ENCODE results near the gene PACSIN2. TPM values are rescaled to one million over a fixed set of nuclear protein-coding genes. Genes with fewer than 3 reads are reported as not detected.
"Not testable (repeated sequence)": the region's sequence is repeated elsewhere in the genome, so short reads cannot be mapped to it uniquely, and the experiment has no call there.

PACSIN2 gene
- total RNA-seq, 6 experiments from 2014 or later = 21.4 to 67.0 (median 47.1) TPM

GRCh38 chr22:43031617-43032016 lies 16.7 kb upstream of the PACSIN2 start:
- Histone ChIP-seq H3K9me3 (no peaks in the 10 kb centered on the region), H3K4me3 (no peak overlapping the region), H3K4me1 (no peaks in the 10 kb centered on the region), H3K27ac (no peak overlapping the region), H3K36me3 (no peaks in the 10 kb centered on the region), H3K27me3 (no peaks in the 10 kb centered on the region)
- DNase-seq (no peak), ATAC-seq (no peak)
- intact Hi-C loops (cut with DNase I) = loop anchor here in 1 of 2 donors (10.0 kb wide), 1 partner anchor 167 kb away; no protein-coding TSS in a partner anchor
- WGBS (ENCODE audit: insufficient coverage, low coverage, low lambda C conversion rate, missing lambda C conversion rate) = 40% methylated on average over 1 of the region's 3 CpGs
- no peak for TF ChIP-seq CTCF (IDR thresholded peaks at IDR 0.05)
- TF ChIP-seq POLR2A (IDR thresholded peaks at IDR 0.05) = no peak

- DNase-seq (peak in 1 of 3 donors; percentile 62), ATAC-seq (peak; percentile 42 to 62 (median 55))
- no peaks in the 10 kb centered on the region for H3K27me3 ChIP-seq
- H3K36me3 ChIP-seq = no peaks in the 10 kb centered on the region
- H3K4me1 ChIP-seq = peaks cover 0 to 22% (median 2%) of the 10 kb centered on the region in 4 donors
- no peak overlapping the region for H3K4me3 ChIP-seq
- H3K9me3 ChIP-seq = no peaks in the 10 kb centered on the region
- WGBS (ENCODE audit: insufficient coverage, low coverage, low lambda C conversion rate, missing lambda C conversion rate) = 40% methylated on average over 5 of the region's 6 CpGs
- intact Hi-C loops (cut with DNase I) = no loop called here
- peak in 1 of 4 donors; percentile 5 for TF ChIP-seq CTCF (IDR thresholded peaks at IDR 0.05)
- TF ChIP-seq POLR2A (IDR thresholded peaks at IDR 0.05) = no peak
- peak overlapping the region in 2 of 3 donors; percentile 8 to 76 for H3K27ac ChIP-seq
These were observed 3.7 kb upstream of the PACSIN2 start for GRCh38 chr22:43018615-43019014.

GRCh38 chr22:43017525-43018460 lies 2.8 kb upstream of the PACSIN2 start:
- intact Hi-C loops (cut with DNase I) = no loop called here
- H3K27me3 ChIP-seq = no peaks in the 10 kb centered on the region
- TF ChIP-seq CTCF (IDR thresholded peaks at IDR 0.05) = no peak
- TF ChIP-seq POLR2A (IDR thresholded peaks at IDR 0.05) = no peak
- DNase-seq (no peak), ATAC-seq (no peak)
- H3K27ac ChIP-seq = peak overlapping the region in 2 of 3 donors; percentile 8 to 76
- H3K36me3 ChIP-seq = no peaks in the 10 kb centered on the region
- 38% methylated on average over 8 of the region's 10 CpGs for WGBS (ENCODE audit: insufficient coverage, low coverage, low lambda C conversion rate, missing lambda C conversion rate)
- no peaks in the 10 kb centered on the region for H3K9me3 ChIP-seq
- H3K4me1 ChIP-seq = peaks cover 0 to 26% (median 3%) of the 10 kb centered on the region in 4 donors
- no peak overlapping the region for H3K4me3 ChIP-seq

GRCh38 chr22:43016150-43016549 lies 1.2 kb upstream of the PACSIN2 start:
- H3K4me3 ChIP-seq; intact Hi-C loops (cut with DNase I); DNase-seq; H3K9me3 ChIP-seq; H3K36me3 ChIP-seq; ATAC-seq; H3K27me3 ChIP-seq; H3K27ac ChIP-seq: not testable (repeated sequence)
- 85% methylated on average over 5 of the region's 5 CpGs for whole genome bisulfite sequencing (ENCODE audit: insufficient coverage, low coverage, low lambda C conversion rate, missing lambda C conversion rate)
- H3K4me1 ChIP-seq = peaks cover 0 to 26% (median 3%) of the 10 kb centered on the region in 4 donors

DNA sequence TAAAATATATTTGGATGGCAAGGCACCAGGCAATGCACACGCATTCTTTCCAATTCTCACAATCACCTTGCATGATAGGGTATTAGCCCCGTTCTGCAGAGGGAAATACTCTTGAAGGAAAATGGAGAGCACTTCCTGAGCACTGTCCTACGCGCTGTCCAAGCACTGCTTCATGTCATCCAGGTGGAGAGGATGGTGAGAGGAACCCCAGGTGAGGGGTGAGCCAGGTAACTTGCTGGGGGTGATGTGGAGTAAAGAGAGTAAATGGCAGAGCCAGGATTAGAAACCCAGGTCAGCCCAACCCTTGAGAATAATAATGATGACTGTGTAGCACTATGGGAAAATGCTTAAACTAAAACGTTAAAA lies 711 bp upstream of the PACSIN2 start:
- H3K9me3 ChIP-seq = no peaks in the 10 kb centered on the region
- TF ChIP-seq POLR2A (IDR thresholded peaks at IDR 0.05) (no peak), CTCF (IDR thresholded peaks at IDR 0.05) (no peak)
- intact Hi-C loops (cut with DNase I) = no loop called here
- H3K27me3 ChIP-seq = no peaks in the 10 kb centered on the region
- H3K4me3 ChIP-seq = peak overlapping the region; percentile 61 to 64 (median 61)
- WGBS (ENCODE audit: insufficient coverage, low coverage, low lambda C conversion rate, missing lambda C conversion rate) = 11% methylated on average over 5 of the region's 5 CpGs
- peaks cover 0 to 26% (median 3%) of the 10 kb centered on the region in 4 donors for H3K4me1 ChIP-seq
- DNase-seq = no peak
- no peaks in the 10 kb centered on the region for H3K36me3 ChIP-seq
- ATAC-seq = no peak
- peak overlapping the region in 2 of 3 donors; percentile 30 to 52 for H3K27ac ChIP-seq
